WTC11 (cell line): ENCODE data around the gene ANKFN1. TPM values are rescaled to one million over a fixed set of nuclear protein-coding genes. Genes with fewer than 3 reads are reported as not detected.
A peak's percentile ranks its signal among the peaks of the same experiment; 100 is the strongest.

Experiments
- ATAC-seq: fragments of 200-7000 bp; cut with Tn5 transposase; 2 replicates; pipeline ENCODE4 v1.10.0; 2021; ENCODE audit warnings: mild to moderate bottlenecking, moderate library complexity
- CTCF ChIA-PET: fragments of 300-600 bp; sonication (Branson Sonifier 250); formaldehyde crosslinking; loops from one replicate; lab custom pipeline; 2021; ENCODE audit warnings: antibody characterized with exemption; lab: Charles Lee
- POLR2A ChIA-PET: fragments of 350-600 bp; sonication (Branson Sonifier 250); formaldehyde crosslinking; loops from one replicate; lab custom pipeline; 2021; ENCODE audit warnings: antibody characterized with exemption; lab: Charles Lee
- DNase-seq: peaks from one replicate; pipeline ENCODE4 v3.0.0; 2021; ENCODE audit warnings: low spot score
- H3K27ac Mint-ChIP-seq: 2 replicates; pipeline ENCODE4 v1.8.0; 2021; ENCODE audit warnings: mixed read lengths
- H3K27me3 Mint-ChIP-seq: 2 replicates; pipeline ENCODE4 v1.8.0; 2021; ENCODE audit warnings: low read depth, mild to moderate bottlenecking, moderate library complexity, mixed read lengths
- H3K36me3 Mint-ChIP-seq: 2 replicates; pipeline ENCODE4 v1.8.0; 2021; ENCODE audit warnings: mixed read lengths
- H3K4me1 Mint-ChIP-seq: 2 replicates; pipeline ENCODE4 v1.8.0; 2022; ENCODE audit warnings: mixed read lengths
- H3K4me3 Mint-ChIP-seq: 2 replicates; pipeline ENCODE4 v1.8.0; 2021; ENCODE audit warnings: mild to moderate bottlenecking, moderate library complexity, mixed read lengths
- H3K9me3 Mint-ChIP-seq: 2 replicates; pipeline ENCODE4 v1.8.0; 2021; ENCODE audit warnings: mixed read lengths
- AR ChIP-seq: fragments of 250-450 bp; sonication (Bioruptor Pico); IDR thresholded peaks from 2 replicates; pipeline ENCODE4 v1.9.0; 2021; ENCODE audit warnings: mild to moderate bottlenecking
- ARID4B ChIP-seq: sonication (generic); formaldehyde crosslinking; IDR thresholded peaks from 2 replicates; pipeline ENCODE4 v1.8.0; 2023; ENCODE audit warnings: missing genetic modification reagents, mild to moderate bottlenecking, borderline replicate concordance
- ATF1 ChIP-seq: sonication (generic); formaldehyde crosslinking; IDR thresholded peaks from 2 replicates; pipeline ENCODE4 v1.8.1; 2023; ENCODE audit warnings: mild to moderate bottlenecking, moderate library complexity, missing genetic modification reagents
- E2F1 ChIP-seq: sonication (generic); formaldehyde crosslinking; IDR thresholded peaks from 2 replicates; pipeline ENCODE4 v1.8.0; 2022; ENCODE audit warnings: mild to moderate bottlenecking, missing genetic modification reagents
- E2F4 ChIP-seq: sonication (generic); formaldehyde crosslinking; IDR thresholded peaks from 2 replicates; pipeline ENCODE4 v1.8.1; 2022; ENCODE audit warnings: low read depth, mild to moderate bottlenecking, moderate library complexity, missing genetic modification reagents, borderline replicate concordance
- IRF2 ChIP-seq: sonication (generic); formaldehyde crosslinking; IDR thresholded peaks from 2 replicates; pipeline ENCODE4 v1.8.0; 2022; ENCODE audit warnings: low read depth, missing genetic modification reagents, borderline replicate concordance
- JAZF1 ChIP-seq: fragments of 250-450 bp; sonication (Bioruptor Pico); IDR thresholded peaks from 2 replicates; pipeline ENCODE4 v1.9.0; 2021; ENCODE audit warnings: moderate library complexity, mild to moderate bottlenecking, inconsistent platforms
- JUN ChIP-seq: sonication (generic); formaldehyde crosslinking; IDR thresholded peaks from 2 replicates; pipeline ENCODE4 v1.8.0; 2023; ENCODE audit warnings: mild to moderate bottlenecking, missing genetic modification reagents
- NFYB ChIP-seq: sonication (generic); formaldehyde crosslinking; conservative IDR thresholded peaks from 2 replicates; pipeline ENCODE4 v1.8.0; 2022; ENCODE audit warnings: low read depth, missing genetic modification reagents
- NR1H2 ChIP-seq: sonication (generic); formaldehyde crosslinking; IDR thresholded peaks from 2 replicates; pipeline ENCODE4 v1.9.0; 2021; ENCODE audit warnings: mild to moderate bottlenecking, moderate library complexity, missing genetic modification reagents
- PRDM15 ChIP-seq: sonication (generic); formaldehyde crosslinking; IDR thresholded peaks from 2 replicates; pipeline ENCODE4 v1.8.0; 2022; ENCODE audit warnings: missing genetic modification reagents
- PRRX2 ChIP-seq: fragments of 250-450 bp; sonication (Bioruptor Pico); IDR thresholded peaks from 2 replicates; pipeline ENCODE4 v1.8.0; 2021; ENCODE audit warnings: mild to moderate bottlenecking
- STAT6 ChIP-seq: sonication (generic); formaldehyde crosslinking; conservative IDR thresholded peaks from 2 replicates; pipeline ENCODE4 v1.8.1; 2023; ENCODE audit warnings: mild to moderate bottlenecking, low read depth, missing genetic modification reagents, moderate library complexity
- TP53 ChIP-seq: sonication (generic); formaldehyde crosslinking; IDR thresholded peaks from 2 replicates; pipeline ENCODE4 v1.8.1; 2023; ENCODE audit warnings: mild to moderate bottlenecking, missing genetic modification reagents
- ZBTB21 ChIP-seq: sonication (generic); formaldehyde crosslinking; IDR thresholded peaks from 2 replicates; pipeline ENCODE4 v1.8.1; 2023; ENCODE audit warnings: mild to moderate bottlenecking, missing genetic modification reagents, borderline replicate concordance
- ZNF396 ChIP-seq: fragments of 250-450 bp; sonication (Bioruptor Pico); IDR thresholded peaks from 2 replicates; pipeline ENCODE4 v1.8.0; 2021; ENCODE audit warnings: mild to moderate bottlenecking, moderate library complexity, borderline replicate concordance
- ZNF671 ChIP-seq: fragments of 250-450 bp; sonication (Bioruptor Pico); IDR thresholded peaks from 2 replicates; pipeline ENCODE4 v1.8.0; 2021; ENCODE audit warnings: mild to moderate bottlenecking
- total RNA-seq: library from RNA; stranded (reverse); gene quantifications from 3 replicates; pipeline ENCODE4 v1.2.3, GENCODE V29; 2021

ANKFN1 gene
- total RNA-seq, 1 experiment from 2014 or later = 0.24 TPM

- CTCF ChIA-PET = interaction anchor here (0.6 to 0.7 kb wide), 2 partner anchors 20 to 506 kb away, joined by 3 to 5 read pairs; no protein-coding TSS in a partner anchor
- POLR2A ChIA-PET = no interaction called here
- H3K4me1 Mint-ChIP-seq = peaks cover 17% of the 10 kb centered on the region
- ATAC-seq (no peak), DNase-seq (no peak)
- H3K9me3 Mint-ChIP-seq = peaks cover 13% of the 10 kb centered on the region
- H3K4me3 Mint-ChIP-seq = no peak overlapping the region
- H3K27me3 Mint-ChIP-seq = no peaks in the 10 kb centered on the region
- TF ChIP-seq STAT6 (CRISPR knock-in tag) = no peak
- peak; percentile 48; the same call in 1 of the 2 replicates for TF ChIP-seq PRDM15
- H3K36me3 Mint-ChIP-seq = no peaks in the 10 kb centered on the region
- no peak overlapping the region for H3K27ac Mint-ChIP-seq
Observed at GRCh38 chr17:56141046-56141839, 12.0 kb upstream of the ANKFN1 start.

- ChIA-PET CTCF (interaction anchor here (0.6 to 0.9 kb wide), 3 partner anchors 90 to 737 kb away, joined by 3 to 4 read pairs (median 3); no protein-coding TSS in a partner anchor), POLR2A (no interaction called here)
- peaks cover 22% of the 10 kb centered on the region for H3K4me1 Mint-ChIP-seq
- ATAC-seq (no peak), DNase-seq (no peak)
- H3K9me3 Mint-ChIP-seq = peaks cover 21% of the 10 kb centered on the region
- H3K36me3 Mint-ChIP-seq = peaks cover 4% of the 10 kb centered on the region; the same call in 1 of the 2 replicates
- no peak overlapping the region for H3K4me3 Mint-ChIP-seq
- no peak overlapping the region for H3K27ac Mint-ChIP-seq
- no peaks in the 10 kb centered on the region for H3K27me3 Mint-ChIP-seq
- TF ChIP-seq ARID4B (no peak), TP53 (no peak), NR1H2 (CRISPR knock-in tag) (no peak), E2F1 (CRISPR knock-in tag) (no peak), ZNF671 (no peak), NFYB (CRISPR knock-in tag) (no peak), JAZF1 (CRISPR knock-in tag) (no peak), AR (CRISPR knock-in tag) (no peak), JUN (no peak), IRF2 (CRISPR knock-in tag) (no peak), E2F4 (CRISPR knock-in tag) (no peak), PRRX2 (CRISPR knock-in tag) (no peak), ATF1 (CRISPR knock-in tag) (no peak), ZNF396 (CRISPR knock-in tag) (no peak), ZBTB21 (CRISPR knock-in tag) (no peak)
Observed at GRCh38 chr17:56142325-56142724, 10.9 kb upstream of the ANKFN1 start.
